Panc1 (cell line): ENCODE results near the gene ADGB.

Experiments used
- POLR2AphosphoS5 ChIP-seq: IDR thresholded peaks from 2 replicates; pipeline ENCODE4 v1.6.1; 2012; ENCODE audit warnings: mild to moderate bottlenecking, low read depth, low read length, moderate library complexity
- SIN3A ChIP-seq: IDR thresholded peaks from 2 replicates; pipeline ENCODE4 v1.6.1; 2012; ENCODE audit warnings: low read depth, mild to moderate bottlenecking, low read length, moderate library complexity, borderline replicate concordance; ENCODE audit not compliant: insufficient read depth
- TF ChIP-seq, protein P1 (sequence below), 2 experiments: IDR thresholded peaks; 2 replicates each; pipeline ENCODE4 v1.6.1; 2011 to 2012; ENCODE audit warnings: low read depth in 2 of 2, control low read depth in 1 of 2, low read length in 1 of 2, mild to moderate bottlenecking in 1 of 2, moderate library complexity in 1 of 2; ENCODE audit not compliant: insufficient read depth in 1 of 2
- TF ChIP-seq, protein P2 (sequence below): fragments of 450-650 bp; IDR thresholded peaks from 2 replicates; pipeline ENCODE4 v1.5.1; 2017; ENCODE audit warnings: mild to moderate bottlenecking

DNA sequence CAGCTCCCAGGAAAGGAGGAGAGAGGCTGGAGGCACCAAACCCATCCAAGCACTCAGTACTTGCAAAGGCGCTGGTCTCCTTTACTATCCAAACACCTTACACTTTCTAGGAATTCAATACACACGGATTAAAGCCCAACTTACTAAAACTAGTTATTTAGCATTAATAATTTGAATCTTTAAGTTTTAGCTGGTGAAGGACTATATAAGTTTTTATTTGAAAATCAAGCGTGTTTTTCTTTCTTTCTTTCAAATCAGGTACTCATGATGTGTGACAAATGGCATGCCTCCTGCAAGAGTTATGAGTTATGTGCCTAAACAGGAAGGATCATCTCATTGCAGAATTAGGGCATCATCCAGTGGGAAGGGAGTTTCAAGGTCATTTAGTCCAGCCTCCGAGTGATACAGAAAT is 263.7 kb downstream of the ADGB start:
- TF ChIP-seq, protein P1, sequence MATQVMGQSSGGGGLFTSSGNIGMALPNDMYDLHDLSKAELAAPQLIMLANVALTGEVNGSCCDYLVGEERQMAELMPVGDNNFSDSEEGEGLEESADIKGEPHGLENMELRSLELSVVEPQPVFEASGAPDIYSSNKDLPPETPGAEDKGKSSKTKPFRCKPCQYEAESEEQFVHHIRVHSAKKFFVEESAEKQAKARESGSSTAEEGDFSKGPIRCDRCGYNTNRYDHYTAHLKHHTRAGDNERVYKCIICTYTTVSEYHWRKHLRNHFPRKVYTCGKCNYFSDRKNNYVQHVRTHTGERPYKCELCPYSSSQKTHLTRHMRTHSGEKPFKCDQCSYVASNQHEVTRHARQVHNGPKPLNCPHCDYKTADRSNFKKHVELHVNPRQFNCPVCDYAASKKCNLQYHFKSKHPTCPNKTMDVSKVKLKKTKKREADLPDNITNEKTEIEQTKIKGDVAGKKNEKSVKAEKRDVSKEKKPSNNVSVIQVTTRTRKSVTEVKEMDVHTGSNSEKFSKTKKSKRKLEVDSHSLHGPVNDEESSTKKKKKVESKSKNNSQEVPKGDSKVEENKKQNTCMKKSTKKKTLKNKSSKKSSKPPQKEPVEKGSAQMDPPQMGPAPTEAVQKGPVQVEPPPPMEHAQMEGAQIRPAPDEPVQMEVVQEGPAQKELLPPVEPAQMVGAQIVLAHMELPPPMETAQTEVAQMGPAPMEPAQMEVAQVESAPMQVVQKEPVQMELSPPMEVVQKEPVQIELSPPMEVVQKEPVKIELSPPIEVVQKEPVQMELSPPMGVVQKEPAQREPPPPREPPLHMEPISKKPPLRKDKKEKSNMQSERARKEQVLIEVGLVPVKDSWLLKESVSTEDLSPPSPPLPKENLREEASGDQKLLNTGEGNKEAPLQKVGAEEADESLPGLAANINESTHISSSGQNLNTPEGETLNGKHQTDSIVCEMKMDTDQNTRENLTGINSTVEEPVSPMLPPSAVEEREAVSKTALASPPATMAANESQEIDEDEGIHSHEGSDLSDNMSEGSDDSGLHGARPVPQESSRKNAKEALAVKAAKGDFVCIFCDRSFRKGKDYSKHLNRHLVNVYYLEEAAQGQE (IDR thresholded peaks at IDR 0.05; ENCODE audit: insufficient read depth in 1 of 2, low read depth in 2 of 2, low read length in 1 of 2): no peak
- no peak for TF ChIP-seq POLR2AphosphoS5
- TF ChIP-seq, protein P2, sequence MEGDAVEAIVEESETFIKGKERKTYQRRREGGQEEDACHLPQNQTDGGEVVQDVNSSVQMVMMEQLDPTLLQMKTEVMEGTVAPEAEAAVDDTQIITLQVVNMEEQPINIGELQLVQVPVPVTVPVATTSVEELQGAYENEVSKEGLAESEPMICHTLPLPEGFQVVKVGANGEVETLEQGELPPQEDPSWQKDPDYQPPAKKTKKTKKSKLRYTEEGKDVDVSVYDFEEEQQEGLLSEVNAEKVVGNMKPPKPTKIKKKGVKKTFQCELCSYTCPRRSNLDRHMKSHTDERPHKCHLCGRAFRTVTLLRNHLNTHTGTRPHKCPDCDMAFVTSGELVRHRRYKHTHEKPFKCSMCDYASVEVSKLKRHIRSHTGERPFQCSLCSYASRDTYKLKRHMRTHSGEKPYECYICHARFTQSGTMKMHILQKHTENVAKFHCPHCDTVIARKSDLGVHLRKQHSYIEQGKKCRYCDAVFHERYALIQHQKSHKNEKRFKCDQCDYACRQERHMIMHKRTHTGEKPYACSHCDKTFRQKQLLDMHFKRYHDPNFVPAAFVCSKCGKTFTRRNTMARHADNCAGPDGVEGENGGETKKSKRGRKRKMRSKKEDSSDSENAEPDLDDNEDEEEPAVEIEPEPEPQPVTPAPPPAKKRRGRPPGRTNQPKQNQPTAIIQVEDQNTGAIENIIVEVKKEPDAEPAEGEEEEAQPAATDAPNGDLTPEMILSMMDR: no peak
- no peak for TF ChIP-seq SIN3A
